Panc1 (cell line): ENCODE results near the gene CCK. TPM values are rescaled to one million over a fixed set of nuclear protein-coding genes. Genes with fewer than 3 reads are reported as not detected.

Experiments
- ATAC-seq: fragments of 200-7000 bp; cut with Tn5 transposase; 2 replicates; pipeline ENCODE4 v1.9.1; 2020; ENCODE audit warnings: mild to moderate bottlenecking, moderate library complexity
- BruUV-seq: library from RNA; stranded (reverse); fragments of 400-500 nt; replicated peaks from 2 replicates; lab custom pipeline; 2021; lab: Mats Ljungman, UMichigan
- CTCF ChIA-PET: fragments of 300-600 bp; sonication (Branson Sonifier 250); formaldehyde crosslinking; loops from one replicate; lab custom pipeline; 2022; ENCODE audit warnings: antibody characterized with exemption; lab: Charles Lee
- POLR2A ChIA-PET: fragments of 300-600 bp; sonication (Branson Sonifier 250); formaldehyde crosslinking; loops from one replicate; lab custom pipeline; 2022; ENCODE audit warnings: antibody characterized with exemption; lab: Charles Lee
- DNase-seq: peaks from one replicate; pipeline ENCODE4 v3.0.0-alpha.2; 2010; ENCODE audit warnings: low read depth, low spot score
- H3K27ac ChIP-seq: 2 replicates; pipeline ENCODE4 v1.5.1; 2011; ENCODE audit warnings: mild to moderate bottlenecking, low read length, inconsistent platforms
- H3K27me3 ChIP-seq: fragments of 200-500 bp; sonication (Bioruptor generic); 2 replicates; pipeline ENCODE4 v1.6.0; 2014; ENCODE audit warnings: low read length, inconsistent platforms; ENCODE audit not compliant: control insufficient read depth, insufficient read depth
- H3K36me3 ChIP-seq: fragments of 200-500 bp; sonication (Bioruptor generic); 2 replicates; pipeline ENCODE4 v1.5.1; 2014; ENCODE audit warnings: inconsistent platforms, mild to moderate bottlenecking, low read length, moderate library complexity; ENCODE audit not compliant: control insufficient read depth, insufficient read depth
- H3K4me1 ChIP-seq: 2 replicates; pipeline ENCODE4 v1.5.1; 2011; ENCODE audit warnings: inconsistent platforms, mild to moderate bottlenecking, low read length, moderate library complexity; ENCODE audit not compliant: control insufficient read depth, insufficient read depth
- H3K4me3 ChIP-seq, 2 experiments: 2 replicates each; pipeline ENCODE4 v1.5.1; 2011 to 2012; ENCODE audit warnings: low read depth in 2 of 2, low read length in 2 of 2, mild to moderate bottlenecking in 2 of 2, inconsistent platforms in 1 of 2, moderate library complexity in 1 of 2
- H3K9me3 ChIP-seq: fragments of 200-500 bp; sonication (Bioruptor generic); 2 replicates; pipeline ENCODE4 v1.5.1; 2014; ENCODE audit warnings: low read depth, mild to moderate bottlenecking, inconsistent platforms, low read length, moderate library complexity; ENCODE audit not compliant: control insufficient read depth, insufficient read depth
- CTCF ChIP-seq: fragments of 450-650 bp; IDR thresholded peaks from 2 replicates; pipeline ENCODE4 v1.5.1; 2017; ENCODE audit warnings: mild to moderate bottlenecking
- POLR2AphosphoS5 ChIP-seq: IDR thresholded peaks from 2 replicates; pipeline ENCODE4 v1.6.1; 2012; ENCODE audit warnings: mild to moderate bottlenecking, low read depth, low read length, moderate library complexity
- REST ChIP-seq, 2 experiments: IDR thresholded peaks; 2 replicates each; pipeline ENCODE4 v1.6.1; 2011 to 2012; ENCODE audit warnings: low read depth in 2 of 2, control low read depth in 1 of 2, low read length in 1 of 2, mild to moderate bottlenecking in 1 of 2, moderate library complexity in 1 of 2; ENCODE audit not compliant: insufficient read depth in 1 of 2
- SIN3A ChIP-seq: IDR thresholded peaks from 2 replicates; pipeline ENCODE4 v1.6.1; 2012; ENCODE audit warnings: low read depth, mild to moderate bottlenecking, low read length, moderate library complexity, borderline replicate concordance; ENCODE audit not compliant: insufficient read depth
- TCF7L2 ChIP-seq: IDR thresholded peaks from 2 replicates; pipeline ENCODE4 v1.6.1; 2011; ENCODE audit warnings: mild to moderate bottlenecking, low read depth, low read length, inconsistent platforms
- in situ Hi-C: cut with HindIII; loops from 2 replicates; pipeline ENCODE4 v1.10.0; 2016; ENCODE audit warnings: low sequenced_read_pairs, low pct_unique_long_range_greater_than_20kb
- intact Hi-C: fragments of 100-400 bp; cut with micrococcal nuclease; formaldehyde crosslinking; loops from one replicate; pipeline ENCODE4 v1.10.0; 2022; ENCODE audit not compliant: unreplicated experiment
- total RNA-seq: library from RNA; stranded (reverse); gene quantifications from one replicate; pipeline ENCODE4 v1.2.1, GENCODE V29; 2021; ENCODE audit not compliant: unreplicated experiment

CCK gene
- total RNA-seq, 1 experiment from 2014 or later: not detected

- ATAC-seq: no peak
- no TSS peak for BruUV-seq
- no peak for DNase-seq
- H3K27me3 ChIP-seq: no peaks in the 10 kb centered on the region
- no peak overlapping the region for H3K27ac ChIP-seq
- H3K9me3 ChIP-seq: no peaks in the 10 kb centered on the region
- TF ChIP-seq POLR2AphosphoS5 (no peak), TCF7L2 (no peak), REST (IDR thresholded peaks at IDR 0.05; ENCODE audit: insufficient read depth in 1 of 2, low read depth in 2 of 2, low read length in 1 of 2) (no peak), SIN3A (no peak), CTCF (no peak)
- ChIA-PET CTCF (no interaction called here), POLR2A (no interaction called here)
- intact Hi-C loops (no loop called here), in situ Hi-C loops (no loop called here)
- H3K36me3 ChIP-seq: no peaks in the 10 kb centered on the region; the same call in 1 of the 2 replicates
- no peaks in the 10 kb centered on the region for H3K4me1 ChIP-seq
- H3K4me3 ChIP-seq: no peak overlapping the region
These were observed 45.4 kb downstream of the CCK start for GRCh38 chr3:42220436-42221121.

- Histone ChIP-seq H3K9me3 (no peaks in the 10 kb centered on the region), H3K27me3 (no peaks in the 10 kb centered on the region), H3K4me1 (no peaks in the 10 kb centered on the region), H3K36me3 (peaks cover 4% of the 10 kb centered on the region), H3K27ac (no peak overlapping the region), H3K4me3 (no peak overlapping the region)
- no TSS peak for BruUV-seq
- DNase-seq: no peak
- in situ Hi-C loops: no loop called here
- ChIA-PET CTCF (no interaction called here), POLR2A (no interaction called here)
- ATAC-seq: no peak
- TF ChIP-seq TCF7L2 (no peak), CTCF (no peak), SIN3A (no peak), POLR2AphosphoS5 (no peak), REST (IDR thresholded peaks at IDR 0.05; ENCODE audit: insufficient read depth in 1 of 2, low read depth in 2 of 2, low read length in 1 of 2) (no peak)
- intact Hi-C loops: no loop called here
These were observed 49.1 kb downstream of the CCK start for GRCh38 chr3:42216931-42217333.
